GM12878 (cell line): ENCODE results near the gene MYOD1. TPM values are rescaled to one million over a fixed set of nuclear protein-coding genes. Genes with fewer than 3 reads are reported as not detected.
A peak's percentile ranks its signal among the peaks of the same experiment; 100 is the strongest.

Experiments
- ATAC-seq: fragments of 200-7000 bp; cut with Tn5 transposase; 3 replicates; pipeline ENCODE4 v1.9.1; 2020; ENCODE audit warnings: mild to moderate bottlenecking, moderate library complexity
- BruUV-seq: library from RNA; stranded (reverse); fragments of 400-500 nt; replicated peaks from 2 replicates; lab custom pipeline; 2021; lab: Mats Ljungman, UMichigan
- CTCF ChIA-PET: fragments of 300-600 bp; sonication (Branson Sonifier 250); formaldehyde crosslinking; extraction: SDS; loops from one replicate; lab custom pipeline; 2021; ENCODE audit warnings: inconsistent platforms; lab: Yijun Ruan, JAX
- POLR2A ChIA-PET: fragments of 350-600 bp; formaldehyde crosslinking; extraction: SDS; loops from one replicate; lab custom pipeline; 2021; ENCODE audit warnings: inconsistent platforms; lab: Charles Lee
- RAD21 ChIA-PET: fragments of 300-600 bp; sonication (Branson Sonifier 250); formaldehyde crosslinking; loops from one replicate; lab custom pipeline; 2023; ENCODE audit warnings: antibody characterized with exemption; ENCODE audit not compliant: unreplicated experiment; lab: Charles Lee
- SMC1A ChIA-PET: fragments of 300-600 bp; sonication (Branson Sonifier 250); formaldehyde crosslinking; loops from one replicate; lab custom pipeline; 2023; ENCODE audit not compliant: unreplicated experiment, uncharacterized antibody; lab: Charles Lee
- DNase-seq: peaks from one replicate; pipeline ENCODE4 v3.0.0-alpha.2; 2011; ENCODE audit warnings: low read depth, low spot score
- FAIRE-seq: peaks from 3 replicates; lab custom pipeline; 2011; peaks lifted over from hg19 to GRCh38; lab: Jason Lieb, UNC
- H2AFZ ChIP-seq: 2 replicates; pipeline ENCODE4 v1.6.0; 2011; ENCODE audit warnings: low read depth, low read length, control low read depth; ENCODE audit not compliant: control insufficient read depth
- H3K27ac ChIP-seq: 2 replicates; pipeline ENCODE4 v1.5.1; 2011; ENCODE audit warnings: control low read depth; ENCODE audit not compliant: control insufficient read depth, insufficient read depth
- H3K27me3 ChIP-seq, 2 experiments: replicated peaks in 1 of 2; 2 replicates each; pipeline versions ENCODE4 v1.6.0 to v1.6.1; 2011; ENCODE audit warnings: low read length in 1 of 2; ENCODE audit not compliant: control insufficient read depth in 2 of 2, insufficient read depth in 2 of 2
- H3K36me3 ChIP-seq, 2 experiments: 2 replicates each; pipeline ENCODE4 v1.5.1; 2011; ENCODE audit warnings: low read length in 1 of 2; ENCODE audit not compliant: control insufficient read depth in 2 of 2, insufficient read depth in 2 of 2
- H3K4me1 ChIP-seq: 2 replicates; pipeline ENCODE4 v1.6.1; 2011; ENCODE audit warnings: mild to moderate bottlenecking, low read length, moderate library complexity, mixed read lengths; ENCODE audit not compliant: control insufficient read depth, insufficient read depth
- H3K4me2 ChIP-seq: 2 replicates; pipeline ENCODE4 v1.6.0; 2011; ENCODE audit warnings: control low read depth; ENCODE audit not compliant: control insufficient read depth, insufficient read depth
- H3K4me3 ChIP-seq: fragments of 200-600 bp; sonication (generic); 2 replicates; pipeline ENCODE4 v1.5.1; 2016
- H3K79me2 ChIP-seq: 2 replicates; pipeline ENCODE4 v1.6.0; 2011; ENCODE audit warnings: low read length; ENCODE audit not compliant: control insufficient read depth, insufficient read depth
- H3K9ac ChIP-seq: 2 replicates; pipeline ENCODE4 v1.8.0; 2011; ENCODE audit warnings: low read length, control low read depth, mixed read lengths; ENCODE audit not compliant: control insufficient read depth, insufficient read depth
- H3K9me3 ChIP-seq: replicated peaks from 3 replicates; pipeline ENCODE4 v1.5.1; 2011; ENCODE audit warnings: mild to moderate bottlenecking, low read length; ENCODE audit not compliant: control insufficient read depth, insufficient read depth
- H4K20me1 ChIP-seq: 2 replicates; pipeline ENCODE4 v1.6.0; 2011; ENCODE audit not compliant: control insufficient read depth, insufficient read depth
- ATF2 ChIP-seq: IDR thresholded peaks from 2 replicates; pipeline ENCODE4 v1.6.1; 2012; ENCODE audit warnings: low read length, inconsistent platforms
- EGR1 ChIP-seq, 2 experiments: IDR thresholded peaks; 1 replicate in 1 of 2; 2 replicates in 1 of 2; pipeline ENCODE4 v1.6.1; 2011 to 2012; ENCODE audit warnings: low read depth in 2 of 2, low read length in 2 of 2, borderline replicate concordance in 1 of 2, mild to moderate bottlenecking in 1 of 2, moderate library complexity in 1 of 2
- HSF1 ChIP-seq: fragments of 150-350 bp; IDR thresholded peaks from 2 replicates; pipeline ENCODE4 v1.6.1; 2014; ENCODE audit warnings: mild to moderate bottlenecking, low read depth, low read length
- SPI1 ChIP-seq: IDR thresholded peaks from 2 replicates; pipeline ENCODE4 v1.6.1; 2011; ENCODE audit warnings: low read depth, mild to moderate bottlenecking, low read length, moderate library complexity, borderline replicate concordance; ENCODE audit not compliant: insufficient read depth
- ZNF384 ChIP-seq: IDR thresholded peaks from 2 replicates; pipeline ENCODE4 v1.6.1; 2012; ENCODE audit warnings: low read depth, mild to moderate bottlenecking, low read length, improper control_type of control experiment, borderline replicate concordance
- WGBS: methylation state at CpG from one replicate; pipeline ENCODE4 v1.1.6; 2016; ENCODE audit warnings: low lambda C conversion rate; ENCODE audit not compliant: insufficient replicate concordance, insufficient coverage; ENCODE audit errors: missing lambda C conversion rate; 5-methylcytosine and 5-hydroxymethylcytosine counted together
- in situ Hi-C: fragments of 300-500 bp; cut with MboI; formaldehyde crosslinking; loops from 9 replicates; pipeline ENCODE4 v1.14.3; 2018; ENCODE audit warnings: mixed read lengths
- intact Hi-C: fragments of 100-400 bp; cut with micrococcal nuclease; formaldehyde crosslinking; loops from one replicate; pipeline ENCODE4 v1.14.2; 2022; ENCODE audit not compliant: unreplicated experiment
- polyA plus RNA-seq, 11 experiments: library from polyadenylated mRNA; depleted of rRNA in 4 of 11; unstranded in 6 of 11; stranded (reverse) in 5 of 11; fragments of >200 nt; fragmentation: Nextera tagmentation in 4 of 11; fragmentation: Illumina TruSeq in 1 of 11; extraction: Ambion mirVana in 4 of 11; extraction: Trizol in 1 of 11; gene quantifications; 1 replicate in 1 of 11; 2 replicates in 10 of 11; pipeline versions ENCODE4 v1.2.1 to v1.2.3, GENCODE V29; 2011 to 2016; ENCODE audit warnings: inconsistent platforms in 2 of 11, missing spikeins in 2 of 11, low read depth in 1 of 11
- total RNA-seq, 4 experiments: library from RNA; depleted of rRNA in 3 of 4; stranded (reverse); fragments of >200 nt in 3 of 4; fragmentation: Illumina TruSeq in 1 of 4; extraction: Trizol in 1 of 4; gene quantifications; 2 replicates each; pipeline versions ENCODE4 v1.2.1 to v1.2.3, GENCODE V29; 2013 to 2021

Gene MYOD1
- total and polyA plus RNA-seq, 10 of the 15 experiments (the other 5 are each of a cell fraction or from before 2014, with no cell fraction given) = not detected

- Histone ChIP-seq H3K4me3 (no peak overlapping the region), H3K27ac (no peak overlapping the region), H3K9me3 (no peaks in the 10 kb centered on the region), H3K4me2 (no peak overlapping the region), H3K27me3 (peaks cover 3 to 6% of the 10 kb centered on the region in 2 experiments; a peak in 2 of 4 replicates), H4K20me1 (no peaks in the 10 kb centered on the region), H3K4me1 (no peaks in the 10 kb centered on the region), H3K9ac (no peak overlapping the region), H3K79me2 (no peaks in the 10 kb centered on the region), H2AFZ (no peak overlapping the region), H3K36me3 (no peaks in the 10 kb centered on the region)
- ChIA-PET RAD21 (no interaction called here), SMC1A (no interaction called here), CTCF (no interaction called here), POLR2A (no interaction called here)
- ATAC-seq (no peak), DNase-seq (no peak), FAIRE-seq (no peak)
- 32% methylated on average over 15 of the region's 15 CpGs for WGBS
- TF ChIP-seq SPI1 = peak; percentile 73
- no peak for TF ChIP-seq EGR1 (IDR thresholded peaks at IDR 0.05; ENCODE audit: borderline replicate concordance in 1 of 2, low read depth in 2 of 2, low read length in 2 of 2)
- BruUV-seq = no TSS peak
- in situ Hi-C loops (no loop called here), intact Hi-C loops (no loop called here)
Observed at GRCh38 chr11:17736930-17737817, 17.8 kb downstream of the MYOD1 start.

- H3K27ac ChIP-seq = no peak overlapping the region
- H3K27me3 ChIP-seq = peaks cover 3 to 6% of the 10 kb centered on the region in 2 experiments; a peak in 2 of 4 replicates
- no peak for DNase-seq
- ChIA-PET CTCF (interaction anchor here (2.5 kb wide), 1 partner anchor 8 kb away, joined by 15 read pairs; no protein-coding TSS in a partner anchor), SMC1A (no interaction called here), POLR2A (no interaction called here), RAD21 (no interaction called here)
- H3K36me3 ChIP-seq = no peaks in the 10 kb centered on the region
- no peak for ATAC-seq
- BruUV-seq = no TSS peak
- H3K79me2 ChIP-seq = no peaks in the 10 kb centered on the region
- 45% methylated on average over 10 of the region's 10 CpGs for WGBS
- no peak overlapping the region for H3K9ac ChIP-seq
- H4K20me1 ChIP-seq = no peaks in the 10 kb centered on the region
- no peaks in the 10 kb centered on the region for H3K9me3 ChIP-seq
- no peak for FAIRE-seq
- intact Hi-C loops = no loop called here
- no peak overlapping the region for H3K4me2 ChIP-seq
- H2AFZ ChIP-seq = no peak overlapping the region
- no peak overlapping the region for H3K4me3 ChIP-seq
- no peaks in the 10 kb centered on the region for H3K4me1 ChIP-seq
- in situ Hi-C loops = no loop called here
- TF ChIP-seq HSF1 (no peak), ZNF384 (no peak), ATF2 (no peak)
Observed at GRCh38 chr11:17738151-17738973, 19.0 kb downstream of the MYOD1 start.
